WTC11 (cell line): ENCODE results near the gene PRUNE2. TPM values are rescaled to one million over a fixed set of nuclear protein-coding genes. Genes with fewer than 3 reads are reported as not detected.

Experiments used
- ATAC-seq: fragments of 200-7000 bp; cut with Tn5 transposase; 2 replicates; pipeline ENCODE4 v1.10.0; 2021; ENCODE audit warnings: mild to moderate bottlenecking, moderate library complexity
- CTCF ChIA-PET: fragments of 300-600 bp; sonication (Branson Sonifier 250); formaldehyde crosslinking; loops from one replicate; lab custom pipeline; 2021; ENCODE audit warnings: antibody characterized with exemption; lab: Charles Lee
- POLR2A ChIA-PET: fragments of 350-600 bp; sonication (Branson Sonifier 250); formaldehyde crosslinking; loops from one replicate; lab custom pipeline; 2021; ENCODE audit warnings: antibody characterized with exemption; lab: Charles Lee
- DNase-seq: peaks from one replicate; pipeline ENCODE4 v3.0.0; 2021; ENCODE audit warnings: low spot score
- H3K27ac Mint-ChIP-seq: 2 replicates; pipeline ENCODE4 v1.8.0; 2021; ENCODE audit warnings: mixed read lengths
- H3K27me3 Mint-ChIP-seq: 2 replicates; pipeline ENCODE4 v1.8.0; 2021; ENCODE audit warnings: low read depth, mild to moderate bottlenecking, moderate library complexity, mixed read lengths
- H3K36me3 Mint-ChIP-seq: 2 replicates; pipeline ENCODE4 v1.8.0; 2021; ENCODE audit warnings: mixed read lengths
- H3K4me1 Mint-ChIP-seq: 2 replicates; pipeline ENCODE4 v1.8.0; 2022; ENCODE audit warnings: mixed read lengths
- H3K4me3 Mint-ChIP-seq: 2 replicates; pipeline ENCODE4 v1.8.0; 2021; ENCODE audit warnings: mild to moderate bottlenecking, moderate library complexity, mixed read lengths
- H3K9me3 Mint-ChIP-seq: 2 replicates; pipeline ENCODE4 v1.8.0; 2021; ENCODE audit warnings: mixed read lengths
- ATF2 ChIP-seq: sonication (generic); formaldehyde crosslinking; IDR thresholded peaks from 2 replicates; pipeline ENCODE4 v1.8.1; 2022; ENCODE audit warnings: low read depth, missing genetic modification reagents, borderline replicate concordance
- CREB1 ChIP-seq: sonication (generic); formaldehyde crosslinking; IDR thresholded peaks from 2 replicates; pipeline ENCODE4 v1.8.0; 2023; ENCODE audit warnings: mild to moderate bottlenecking, missing genetic modification reagents
- EMX1 ChIP-seq: fragments of 250-450 bp; sonication (Bioruptor Pico); IDR thresholded peaks from 2 replicates; pipeline ENCODE4 v1.8.0; 2021; ENCODE audit warnings: mild to moderate bottlenecking
- FOXJ3 ChIP-seq: sonication (generic); formaldehyde crosslinking; IDR thresholded peaks from 2 replicates; pipeline ENCODE4 v1.9.0; 2021; ENCODE audit warnings: missing genetic modification reagents, mild to moderate bottlenecking, borderline replicate concordance
- FOXP1 ChIP-seq: sonication (generic); formaldehyde crosslinking; IDR thresholded peaks from 2 replicates; pipeline ENCODE4 v1.8.0; 2022; ENCODE audit warnings: missing genetic modification reagents, mild to moderate bottlenecking, moderate library complexity, borderline replicate concordance
- IRF1 ChIP-seq: sonication (generic); formaldehyde crosslinking; IDR thresholded peaks from 2 replicates; pipeline ENCODE4 v1.8.0; 2023; ENCODE audit warnings: missing genetic modification reagents
- MAX ChIP-seq: sonication (generic); formaldehyde crosslinking; IDR thresholded peaks from 2 replicates; pipeline ENCODE4 v1.8.0; 2022; ENCODE audit warnings: mild to moderate bottlenecking, missing genetic modification reagents
- NFATC4 ChIP-seq: fragments of 250-450 bp; sonication (Bioruptor Pico); IDR thresholded peaks from 2 replicates; pipeline ENCODE4 v1.9.0; 2021; ENCODE audit warnings: mild to moderate bottlenecking
- RELA ChIP-seq: sonication (generic); formaldehyde crosslinking; IDR thresholded peaks from 2 replicates; pipeline ENCODE4 v1.8.1; 2022; ENCODE audit warnings: missing genetic modification reagents, mild to moderate bottlenecking, borderline replicate concordance
- SOX15 ChIP-seq: fragments of 250-450 bp; sonication (Bioruptor Pico); IDR thresholded peaks from 2 replicates; pipeline ENCODE4 v1.9.0; 2021; ENCODE audit warnings: mild to moderate bottlenecking
- TEAD1 ChIP-seq: sonication (generic); formaldehyde crosslinking; IDR thresholded peaks from 2 replicates; pipeline ENCODE4 v1.8.0; 2022; ENCODE audit warnings: mild to moderate bottlenecking, missing genetic modification reagents
- TEAD4 ChIP-seq: sonication (generic); formaldehyde crosslinking; IDR thresholded peaks from 2 replicates; pipeline ENCODE4 v1.8.0; 2022; ENCODE audit warnings: mild to moderate bottlenecking, missing genetic modification reagents
- ZBTB21 ChIP-seq: sonication (generic); formaldehyde crosslinking; IDR thresholded peaks from 2 replicates; pipeline ENCODE4 v1.8.1; 2023; ENCODE audit warnings: mild to moderate bottlenecking, missing genetic modification reagents, borderline replicate concordance
- ZBTB43 ChIP-seq: sonication (generic); formaldehyde crosslinking; IDR thresholded peaks from 2 replicates; pipeline ENCODE4 v1.8.1; 2023; ENCODE audit warnings: mild to moderate bottlenecking, missing genetic modification reagents
- ZNF121 ChIP-seq: sonication (generic); formaldehyde crosslinking; IDR thresholded peaks from 2 replicates; pipeline ENCODE4 v1.8.0; 2023; ENCODE audit warnings: missing genetic modification reagents
- ZNF281 ChIP-seq: sonication (generic); formaldehyde crosslinking; IDR thresholded peaks from 2 replicates; pipeline ENCODE4 v1.8.0; 2023; ENCODE audit warnings: mild to moderate bottlenecking, missing genetic modification reagents
- total RNA-seq: library from RNA; stranded (reverse); gene quantifications from 3 replicates; pipeline ENCODE4 v1.2.3, GENCODE V29; 2021

PRUNE2 gene
- total RNA-seq, 1 experiment from 2014 or later, result 13.1 TPM

- ChIA-PET CTCF (interaction anchor here (0.6 kb wide), 1 partner anchor 27 kb away, joined by 3 read pairs; no protein-coding TSS in a partner anchor), POLR2A (no interaction called here)
- ATAC-seq (no peak), DNase-seq (no peak)
- H3K4me3 Mint-ChIP-seq, result no peak overlapping the region
- H3K9me3 Mint-ChIP-seq, result no peaks in the 10 kb centered on the region
- peaks cover 7% of the 10 kb centered on the region for H3K27me3 Mint-ChIP-seq
- H3K36me3 Mint-ChIP-seq, result no peaks in the 10 kb centered on the region
- TF ChIP-seq IRF1 (CRISPR knock-in tag), result no peak
- H3K27ac Mint-ChIP-seq, result no peak overlapping the region
- peaks cover 11% of the 10 kb centered on the region for H3K4me1 Mint-ChIP-seq
Observed at GRCh38 chr9:76697081-76697480, 208.8 kb downstream of the PRUNE2 start.

GRCh38 chr9:76693912-76694311 is 212.0 kb downstream of the PRUNE2 start:
- Mint-ChIP-seq H3K4me1 (peaks cover 21% of the 10 kb centered on the region), H3K27ac (no peak overlapping the region), H3K9me3 (no peaks in the 10 kb centered on the region), H3K27me3 (peaks cover 38% of the 10 kb centered on the region), H3K4me3 (no peak overlapping the region), H3K36me3 (no peaks in the 10 kb centered on the region)
- POLR2A ChIA-PET, result no interaction called here
- TF ChIP-seq ZBTB21 (no peak), ATF2 (CRISPR knock-in tag) (no peak), ZNF121 (CRISPR knock-in tag) (no peak), TEAD4 (CRISPR knock-in tag) (no peak), ZNF281 (no peak), EMX1 (no peak), MAX (CRISPR knock-in tag) (no peak), SOX15 (CRISPR knock-in tag) (no peak), FOXJ3 (CRISPR knock-in tag) (no peak)
- DNase-seq (no peak), ATAC-seq (no peak)
- CTCF ChIA-PET, result interaction anchor here (1.4 kb wide), 1 partner anchor 10 kb away, joined by 3 read pairs; no protein-coding TSS in a partner anchor

- no peak for TF ChIP-seq TEAD1 (CRISPR knock-in tag)
- TF ChIP-seq RELA (CRISPR knock-in tag), result no peak
- no peak for TF ChIP-seq FOXP1 (CRISPR knock-in tag)
- TF ChIP-seq NFATC4 (CRISPR knock-in tag), result no peak
- no peak for TF ChIP-seq ZBTB43 (CRISPR knock-in tag)
- no peak for TF ChIP-seq SOX15 (CRISPR knock-in tag)
- TF ChIP-seq EMX1, result no peak
- TF ChIP-seq CREB1 (CRISPR knock-in tag), result no peak
- DNase-seq (no peak), ATAC-seq (no peak)
- Mint-ChIP-seq H3K27ac (no peak overlapping the region), H3K4me3 (peak overlapping the region; percentile 61; the same call in 1 of the 2 replicates), H3K4me1 (peaks cover 21% of the 10 kb centered on the region), H3K9me3 (no peaks in the 10 kb centered on the region), H3K27me3 (peaks cover 52% of the 10 kb centered on the region), H3K36me3 (no peaks in the 10 kb centered on the region)
- ChIA-PET CTCF (interaction anchor here (0.8 to 1.4 kb wide), 2 partner anchors 34 to 233 kb away, joined by 3 read pairs; no protein-coding TSS in a partner anchor), POLR2A (no interaction called here)
Observed at GRCh38 chr9:76692458-76693129, 213.3 kb downstream of the PRUNE2 start.
